Renal cortex interstitium (tissue), 15 donors: ENCODE data around the gene KIF24. TPM values are rescaled to one million over a fixed set of nuclear protein-coding genes. Genes with fewer than 3 reads are reported as not detected.

Experiments
- DNase-seq, 11 donors: peaks; one replicate each; pipeline ENCODE4 v3.0.0-alpha.2; 2013; ENCODE audit warnings: low read depth in 9 of 11, low spot score in 4 of 11; ENCODE audit errors: extremely low read depth in 1 of 11
- long read RNA-seq, 16 experiments: transcript quantifications; one replicate each; lab custom pipeline, GENCODE V29; 2026
- polyA plus RNA-seq, 3 donors: library from polyadenylated mRNA; unstranded; fragments of 120-200 nt; gene quantifications; one replicate each; pipeline ENCODE4 v1.2.1, GENCODE V29; 2013; ENCODE audit not compliant: insufficient read length in 3 of 3

KIF24 gene, protein sequence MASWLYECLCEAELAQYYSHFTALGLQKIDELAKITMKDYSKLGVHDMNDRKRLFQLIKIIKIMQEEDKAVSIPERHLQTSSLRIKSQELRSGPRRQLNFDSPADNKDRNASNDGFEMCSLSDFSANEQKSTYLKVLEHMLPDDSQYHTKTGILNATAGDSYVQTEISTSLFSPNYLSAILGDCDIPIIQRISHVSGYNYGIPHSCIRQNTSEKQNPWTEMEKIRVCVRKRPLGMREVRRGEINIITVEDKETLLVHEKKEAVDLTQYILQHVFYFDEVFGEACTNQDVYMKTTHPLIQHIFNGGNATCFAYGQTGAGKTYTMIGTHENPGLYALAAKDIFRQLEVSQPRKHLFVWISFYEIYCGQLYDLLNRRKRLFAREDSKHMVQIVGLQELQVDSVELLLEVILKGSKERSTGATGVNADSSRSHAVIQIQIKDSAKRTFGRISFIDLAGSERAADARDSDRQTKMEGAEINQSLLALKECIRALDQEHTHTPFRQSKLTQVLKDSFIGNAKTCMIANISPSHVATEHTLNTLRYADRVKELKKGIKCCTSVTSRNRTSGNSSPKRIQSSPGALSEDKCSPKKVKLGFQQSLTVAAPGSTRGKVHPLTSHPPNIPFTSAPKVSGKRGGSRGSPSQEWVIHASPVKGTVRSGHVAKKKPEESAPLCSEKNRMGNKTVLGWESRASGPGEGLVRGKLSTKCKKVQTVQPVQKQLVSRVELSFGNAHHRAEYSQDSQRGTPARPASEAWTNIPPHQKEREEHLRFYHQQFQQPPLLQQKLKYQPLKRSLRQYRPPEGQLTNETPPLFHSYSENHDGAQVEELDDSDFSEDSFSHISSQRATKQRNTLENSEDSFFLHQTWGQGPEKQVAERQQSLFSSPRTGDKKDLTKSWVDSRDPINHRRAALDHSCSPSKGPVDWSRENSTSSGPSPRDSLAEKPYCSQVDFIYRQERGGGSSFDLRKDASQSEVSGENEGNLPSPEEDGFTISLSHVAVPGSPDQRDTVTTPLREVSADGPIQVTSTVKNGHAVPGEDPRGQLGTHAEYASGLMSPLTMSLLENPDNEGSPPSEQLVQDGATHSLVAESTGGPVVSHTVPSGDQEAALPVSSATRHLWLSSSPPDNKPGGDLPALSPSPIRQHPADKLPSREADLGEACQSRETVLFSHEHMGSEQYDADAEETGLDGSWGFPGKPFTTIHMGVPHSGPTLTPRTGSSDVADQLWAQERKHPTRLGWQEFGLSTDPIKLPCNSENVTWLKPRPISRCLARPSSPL (N-terminal part only)
- polyA plus RNA-seq: 1 to 10 TPM; 6.1 to 6.6 (median 6.4) TPM
- long read RNA-seq, donor 1, partial matches to known transcripts: 30 of 35 reads
- long read RNA-seq, donor 1, other reads (novel, unspliced or antisense): 5 of 35 reads
- long read RNA-seq, donor 2: 0 reads
- long read RNA-seq, donor 3: 0 reads
- long read RNA-seq, donor 4: 0 reads
- long read RNA-seq, donor 5: 0 reads
- long read RNA-seq, donor 6: 0 reads
- long read RNA-seq, donor 7: 0 reads
- long read RNA-seq, donor 8: 0 reads
- long read RNA-seq, donor 9: 0 reads
- long read RNA-seq, donor 10: 0 reads
- long read RNA-seq, donor 11: 0 reads
- long read RNA-seq, donor 12, partial matches to known transcripts: 32 of 39 reads
- long read RNA-seq, donor 12, other reads (novel, unspliced or antisense): 7 of 39 reads
- long read RNA-seq, donor 13: 0 reads
- long read RNA-seq, donor 14, partial matches to known transcripts: 31 of 45 reads
- long read RNA-seq, donor 14, other reads (novel, unspliced or antisense): 14 of 45 reads
- long read RNA-seq, donor 15: 0 reads
- long read RNA-seq, donor 16: 0 reads

DNA sequence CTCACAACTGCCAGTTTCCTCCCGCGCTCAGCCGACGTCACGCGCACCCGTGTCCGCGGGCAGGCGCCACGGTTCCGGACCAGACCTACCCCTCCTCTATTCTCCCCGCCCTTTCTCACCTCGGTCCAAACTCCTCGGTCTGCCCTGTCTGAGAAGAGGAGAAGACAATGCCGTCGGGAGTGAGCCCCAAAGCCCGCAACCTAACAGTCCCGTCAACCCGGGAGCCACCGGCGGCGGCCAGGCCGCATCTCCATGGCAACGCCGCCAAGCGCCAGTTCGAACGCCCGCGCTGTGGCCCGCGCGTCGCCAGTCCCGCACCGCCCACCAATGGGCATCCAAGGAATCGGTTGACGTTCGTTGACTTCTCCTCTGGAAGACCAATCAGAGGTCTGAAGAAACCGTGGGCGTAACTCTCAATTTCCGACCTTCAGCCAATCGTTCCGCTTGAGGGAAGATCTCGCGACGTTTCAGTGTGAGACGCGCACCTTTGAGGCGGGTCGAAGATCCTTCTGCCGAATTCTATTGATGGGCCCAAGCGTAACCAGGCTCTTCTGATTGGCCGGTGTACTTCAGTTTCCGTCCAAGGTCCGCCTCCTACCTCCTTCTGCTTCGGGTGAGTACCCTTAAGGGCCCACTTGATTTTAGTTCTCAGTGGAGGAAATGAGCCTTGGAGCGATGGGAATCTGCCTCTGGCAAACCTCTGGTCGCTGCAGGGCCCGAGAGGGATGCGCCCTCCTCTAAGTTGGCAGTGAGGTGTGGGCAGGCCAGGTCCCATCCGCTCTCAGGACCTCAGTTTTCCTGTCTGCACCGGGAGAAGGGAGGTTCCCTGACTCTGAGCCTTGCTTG lies at the start of gene KIF24, which contains the start of gene NUDT2:
TSS of gene KIF24 (minus strand) at position 282 of the 846 bp plus-strand sequence. CDS start 17,922 bp downstream, outside the sequence.
TSS of gene NUDT2 (plus strand) at position 583 of the 846 bp plus-strand sequence. CDS start 9,471 bp downstream, outside the sequence.
- DNase-seq: peak; percentile 98 to 100 (median 99)

DNA sequence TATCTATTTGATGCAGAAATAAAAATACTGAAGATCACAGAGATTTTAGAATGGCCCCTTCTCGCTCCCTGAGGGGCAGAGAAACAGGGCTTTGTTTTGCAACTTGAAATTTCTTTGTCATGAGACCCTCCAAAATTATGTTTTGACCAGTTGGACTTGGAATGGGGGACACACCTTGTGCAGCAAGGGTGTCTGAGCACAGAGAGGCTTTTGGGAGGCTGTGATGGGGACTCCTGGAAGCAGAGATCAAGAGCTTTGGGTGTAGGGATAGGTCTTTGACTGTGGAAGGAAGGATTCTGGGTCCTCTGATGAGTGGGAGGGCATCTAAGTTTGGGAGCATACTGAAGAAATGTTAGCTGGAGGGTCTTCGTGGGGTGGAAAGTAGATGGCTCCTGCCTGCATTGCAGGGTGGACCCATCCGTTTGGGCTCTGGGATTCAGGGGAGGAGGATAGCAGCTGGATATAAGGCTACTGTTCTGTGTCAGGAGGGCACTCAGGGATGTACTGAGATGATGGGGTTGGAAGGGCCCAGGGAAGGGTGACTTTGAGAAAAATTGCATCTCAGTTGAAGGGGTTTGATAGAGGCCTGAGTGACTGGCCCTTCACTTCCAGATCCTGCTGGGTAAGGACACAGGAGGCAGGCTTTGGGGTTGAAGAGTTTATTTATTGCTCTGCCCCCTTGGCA lies 49.5 kb upstream of the KIF24 start:
- no peak for DNase-seq

DNA sequence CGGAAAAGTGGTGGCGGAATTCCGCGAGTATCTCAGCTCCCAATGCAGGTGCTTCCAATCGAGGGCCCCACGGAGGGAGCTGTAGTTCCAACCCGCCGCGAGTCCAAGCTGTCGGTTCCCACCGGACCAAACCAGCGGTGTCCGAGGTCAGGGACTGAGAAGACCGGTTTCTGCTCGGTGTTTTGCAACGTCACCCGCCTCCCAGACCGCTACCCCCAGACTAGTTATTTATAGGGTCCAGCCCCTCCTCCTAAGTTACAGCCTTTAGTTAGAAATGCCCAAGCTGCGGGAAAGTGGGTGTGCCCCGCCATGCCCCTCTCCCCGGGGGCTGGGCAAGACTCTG lies 48.3 kb upstream of the KIF24 start:
- no peak for DNase-seq

DNA sequence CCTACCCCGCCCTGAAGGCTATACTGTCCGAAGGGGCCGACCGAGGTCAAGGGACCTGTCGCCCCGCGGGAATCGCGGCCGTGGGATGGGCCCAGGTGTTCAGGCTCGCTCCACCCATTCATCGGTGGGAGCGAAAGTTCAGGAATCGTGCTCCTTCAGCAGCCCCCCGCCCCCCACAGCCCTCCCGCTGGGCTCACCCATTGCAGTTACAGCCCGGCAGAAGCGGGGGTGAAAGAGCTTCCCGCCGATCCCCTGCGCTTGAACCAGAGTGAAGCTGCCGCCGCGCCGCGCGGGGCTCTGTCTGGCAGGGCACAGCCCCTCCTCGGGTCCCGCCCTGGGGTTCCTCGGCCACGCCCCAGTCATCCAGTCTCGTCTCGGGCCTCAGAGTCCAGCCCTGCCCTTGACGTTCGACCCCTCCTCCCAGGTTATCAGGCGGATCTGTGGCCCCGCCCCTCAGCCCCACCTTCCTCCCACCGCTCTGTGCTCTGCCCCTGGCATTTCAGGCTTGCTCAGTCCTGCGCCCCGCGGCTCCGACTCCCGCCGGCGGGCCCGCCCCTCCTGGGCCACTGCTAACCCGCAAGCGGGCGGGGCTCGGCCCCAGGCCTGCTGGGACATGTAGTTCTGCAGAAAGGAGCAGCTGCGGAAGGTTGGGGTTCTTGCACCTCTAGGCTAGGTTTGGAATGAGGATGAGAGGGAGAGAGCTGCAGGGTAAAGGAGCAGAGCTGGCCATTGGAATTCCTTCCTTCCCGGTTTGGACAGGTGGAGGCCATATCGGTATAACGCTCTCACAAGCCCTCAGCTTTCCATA lies 47.7 kb upstream of the KIF24 start, which contains the start of gene MYORG:
TSS of gene MYORG (minus strand) at position 303 of the 808 bp plus-strand sequence. CDS start 3,955 bp downstream, outside the sequence.
- DNase-seq: peak in 9 of 11 donors; percentile 64 to 86 (median 80)

DNA sequence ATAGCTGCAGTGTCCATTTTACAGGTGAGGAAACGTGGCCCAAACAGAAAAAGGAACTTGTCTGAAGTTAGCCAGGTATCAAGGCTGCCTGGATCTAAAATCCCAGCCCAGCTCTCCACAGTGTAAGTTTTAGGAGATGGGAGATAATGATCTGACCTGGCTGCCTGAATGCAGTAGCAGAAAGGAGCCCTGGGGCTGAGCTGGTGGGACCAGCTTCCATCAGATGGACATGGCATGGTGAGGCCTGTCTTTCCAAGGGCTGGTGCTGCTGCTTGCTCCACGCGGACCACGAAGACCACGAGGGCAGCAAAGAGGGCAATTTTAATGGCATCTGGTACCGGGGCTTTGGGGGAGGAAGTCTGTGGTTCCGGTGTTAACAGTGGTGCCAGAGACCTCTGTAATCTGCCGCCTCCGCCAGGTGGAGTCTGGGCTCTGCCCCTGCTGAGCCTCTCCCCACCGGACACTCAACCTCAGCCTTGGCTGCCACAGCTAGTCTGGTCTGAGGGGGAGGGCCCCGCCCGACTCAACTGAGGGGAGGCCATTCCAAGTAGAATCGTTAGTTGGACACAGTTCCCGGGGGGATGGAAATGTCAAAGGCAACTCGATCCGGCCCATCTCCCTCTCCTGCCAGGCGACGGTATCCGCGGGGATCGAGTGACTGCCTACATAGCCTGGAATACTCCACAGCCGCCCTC lies 47.0 kb upstream of the KIF24 start:
- no peak for DNase-seq

DNA sequence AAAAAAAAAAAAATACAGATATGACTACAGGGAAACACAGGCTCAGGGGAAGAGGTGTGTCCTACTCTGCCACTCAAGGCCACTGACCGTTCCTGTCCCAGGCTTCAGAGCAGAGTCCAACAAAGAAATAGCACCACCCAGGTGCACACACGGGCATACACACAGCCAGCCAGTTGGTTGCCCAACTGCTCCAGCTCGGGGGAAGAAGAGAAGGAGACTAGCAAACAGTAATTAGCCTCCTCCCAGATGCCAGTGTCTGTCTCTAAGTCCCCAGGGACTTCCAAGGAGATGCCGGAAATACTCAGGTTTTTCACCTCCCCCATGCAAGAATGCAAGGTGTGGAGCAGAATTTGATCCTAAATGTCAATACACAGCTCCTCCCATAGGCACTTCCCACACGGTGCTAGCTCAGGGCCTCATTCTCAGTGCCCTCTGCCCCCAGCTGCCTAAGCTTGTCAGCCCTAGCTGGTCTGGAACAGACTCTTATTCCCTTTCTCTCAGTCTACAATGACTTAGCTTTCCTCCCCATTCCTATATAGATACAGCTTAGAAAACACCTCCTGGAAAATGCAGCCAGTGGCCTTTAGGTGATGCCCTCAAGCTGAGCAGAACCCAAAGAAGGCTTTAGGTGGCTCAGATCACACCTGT lies 46.0 kb upstream of the KIF24 start:
- no peak for DNase-seq

DNA sequence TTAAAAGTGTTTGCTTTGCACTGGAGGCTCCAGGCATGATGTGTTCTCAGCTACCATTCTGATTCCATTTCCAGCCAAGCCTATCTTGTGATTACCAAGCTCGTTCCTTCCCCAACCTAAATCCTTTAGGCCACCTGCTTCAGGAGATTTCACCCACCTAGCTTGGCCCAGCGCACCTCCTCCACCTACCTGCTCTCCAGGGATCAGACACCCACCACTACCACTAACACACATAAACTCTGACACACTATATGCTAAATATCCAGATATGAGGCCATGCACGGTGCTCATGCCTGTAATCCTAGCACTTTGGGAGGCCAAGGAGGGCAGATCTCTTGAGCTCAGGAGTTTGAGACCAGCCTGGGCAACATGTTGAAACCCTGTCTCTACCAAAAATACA lies 45.3 kb upstream of the KIF24 start:
- DNase-seq: no peak

DNA sequence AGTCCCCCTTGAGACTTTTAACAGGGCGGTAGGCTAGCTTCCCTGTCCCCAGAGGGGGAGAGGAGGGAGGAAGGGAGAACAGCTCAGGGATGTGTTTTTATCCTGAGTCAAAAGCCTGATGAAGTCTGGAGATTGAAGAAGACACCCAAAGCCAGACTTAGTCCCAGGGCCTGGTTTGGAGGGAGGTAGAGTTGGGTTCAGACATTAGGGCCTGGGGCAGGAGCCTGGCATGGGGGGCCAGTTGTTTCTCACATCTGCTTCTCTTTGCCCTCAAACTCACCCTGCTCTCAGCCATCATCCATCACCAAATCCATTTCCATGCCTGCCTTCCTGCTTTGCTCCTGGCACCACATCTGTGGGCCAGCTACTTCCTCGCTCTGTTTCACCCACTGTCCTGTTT lies 44.7 kb upstream of the KIF24 start:
- no peak for DNase-seq

DNA sequence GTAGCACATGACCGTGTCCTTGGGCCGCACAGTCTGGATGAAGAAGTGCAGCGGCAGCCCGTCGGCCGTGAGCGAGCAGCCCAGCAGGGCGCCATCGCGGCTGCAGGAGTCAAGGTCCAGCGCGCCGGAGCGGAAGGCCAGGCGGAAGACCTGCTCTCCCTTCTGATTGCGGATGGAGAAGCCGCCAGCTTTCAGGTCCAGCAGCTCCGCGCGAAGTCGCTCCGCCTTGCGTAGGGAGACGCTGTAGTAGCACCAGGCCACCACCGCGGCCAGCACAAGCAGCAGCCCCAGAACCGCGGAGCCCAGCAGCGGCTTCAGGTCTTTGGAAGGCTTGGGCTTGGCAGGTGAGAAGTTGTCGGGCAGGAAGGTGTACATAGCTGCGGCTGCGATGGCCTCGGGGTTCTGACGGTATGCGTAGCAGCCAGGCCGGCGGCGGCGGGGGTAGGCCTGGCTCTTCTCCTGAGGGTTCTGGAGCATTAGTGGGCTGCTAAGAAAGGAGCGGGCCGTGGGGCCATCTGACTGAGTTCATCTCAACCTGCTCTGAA lies 43.5 kb upstream of the KIF24 start:
- DNase-seq: no peak

DNA sequence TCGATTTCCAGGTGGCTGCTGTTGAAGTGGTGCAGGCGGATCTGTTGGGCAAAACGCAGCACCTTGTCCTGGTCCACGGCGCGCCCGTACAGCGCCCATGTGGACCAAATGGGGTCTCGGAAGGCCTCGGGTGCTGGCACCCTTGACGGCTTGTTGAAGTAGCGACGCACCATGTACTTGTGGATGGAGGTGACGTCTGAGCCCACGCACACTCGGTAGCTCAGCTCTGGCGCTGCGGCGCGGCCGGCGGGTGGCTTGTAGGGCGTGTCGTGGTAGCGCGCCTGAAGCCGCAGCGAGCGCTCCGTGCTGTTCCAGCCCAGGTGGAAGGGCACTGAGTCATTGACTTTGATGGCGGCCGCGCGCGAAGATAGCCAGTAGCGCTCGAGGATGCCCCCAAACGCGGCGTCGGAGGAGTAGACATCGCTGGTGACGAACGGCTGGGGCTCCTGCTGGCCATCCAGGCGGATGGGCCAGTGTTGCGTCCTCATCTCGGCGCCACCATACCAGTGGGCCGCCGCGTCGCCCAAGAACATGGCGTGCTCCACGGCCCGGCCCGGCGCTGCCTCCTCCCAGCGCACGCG lies 42.9 kb upstream of the KIF24 start:
- no peak for DNase-seq

DNA sequence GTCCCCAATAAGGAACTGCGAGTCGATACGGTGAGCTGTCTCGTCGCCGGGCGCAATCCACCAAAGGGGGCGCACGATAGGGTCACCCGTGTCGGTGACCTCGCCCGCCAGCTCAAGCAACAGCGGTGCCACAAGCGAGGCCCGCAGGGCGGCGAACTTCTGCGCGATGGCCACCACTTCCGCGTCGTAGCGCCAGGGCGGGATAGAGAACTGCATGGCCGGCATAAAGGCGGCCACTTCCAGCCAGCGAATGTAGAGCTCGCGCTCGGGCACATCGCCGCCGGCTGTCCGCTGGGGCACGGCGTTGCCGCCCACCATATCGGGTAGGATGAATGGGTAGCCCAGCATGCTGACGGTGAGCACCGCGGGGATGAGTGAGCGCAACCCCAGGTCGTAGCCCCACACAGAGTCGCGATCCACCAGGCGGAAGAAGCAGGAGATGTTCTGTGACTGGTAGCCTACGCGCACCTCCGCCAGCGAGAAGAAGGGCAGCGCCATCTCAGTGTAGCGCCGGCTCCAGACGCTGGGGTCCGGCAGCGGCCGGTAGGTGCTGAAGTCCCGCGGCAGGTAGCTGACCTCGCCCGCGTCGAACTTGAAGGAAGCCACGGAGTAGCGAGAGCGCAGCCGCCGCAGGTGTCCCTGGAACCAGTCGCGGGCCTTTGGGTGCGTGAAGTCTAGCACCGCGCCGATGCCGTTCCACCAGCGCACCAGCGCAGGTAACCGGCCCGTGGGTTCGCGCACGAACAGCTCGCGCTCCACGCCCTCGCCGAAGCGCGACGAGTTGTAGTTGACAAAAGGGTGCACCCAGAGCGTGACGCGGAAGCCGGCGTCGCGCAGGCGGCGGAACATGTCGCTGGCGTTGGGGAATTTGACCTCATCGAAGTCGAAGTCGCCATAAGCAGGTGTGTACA lies 42.2 kb upstream of the KIF24 start:
- no peak for DNase-seq

DNA sequence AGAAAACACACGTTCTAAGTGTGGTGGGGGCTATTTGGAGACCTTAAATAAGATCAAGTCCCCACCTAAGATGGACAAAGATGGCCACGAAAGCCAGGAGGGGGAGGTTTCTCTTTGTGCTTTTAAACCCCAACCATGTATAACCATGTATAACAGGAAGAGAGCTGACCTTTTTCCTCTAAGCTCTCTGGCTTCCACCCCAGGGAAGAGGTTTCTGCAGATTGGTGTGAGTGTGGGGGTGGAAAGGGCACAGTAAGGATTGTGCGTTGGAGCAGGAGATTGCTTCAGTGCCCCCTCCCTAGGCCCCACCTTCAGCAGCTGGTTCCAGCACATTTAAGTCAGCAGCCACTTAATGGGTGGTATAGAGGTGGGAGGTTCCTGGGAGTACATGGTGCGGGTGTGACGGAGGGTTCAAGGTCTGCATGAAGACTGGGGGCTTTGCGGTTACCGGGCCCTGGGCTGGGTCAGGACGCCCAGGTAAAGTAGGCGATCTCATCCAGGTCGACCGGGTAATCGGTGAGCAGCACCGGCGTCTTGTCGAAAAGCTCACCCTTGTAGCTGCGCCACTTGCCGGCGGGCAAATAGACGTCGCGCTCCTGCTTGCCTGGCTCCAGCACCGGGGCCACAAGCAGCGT lies 41.4 kb upstream of the KIF24 start:
- no peak for DNase-seq

DNA sequence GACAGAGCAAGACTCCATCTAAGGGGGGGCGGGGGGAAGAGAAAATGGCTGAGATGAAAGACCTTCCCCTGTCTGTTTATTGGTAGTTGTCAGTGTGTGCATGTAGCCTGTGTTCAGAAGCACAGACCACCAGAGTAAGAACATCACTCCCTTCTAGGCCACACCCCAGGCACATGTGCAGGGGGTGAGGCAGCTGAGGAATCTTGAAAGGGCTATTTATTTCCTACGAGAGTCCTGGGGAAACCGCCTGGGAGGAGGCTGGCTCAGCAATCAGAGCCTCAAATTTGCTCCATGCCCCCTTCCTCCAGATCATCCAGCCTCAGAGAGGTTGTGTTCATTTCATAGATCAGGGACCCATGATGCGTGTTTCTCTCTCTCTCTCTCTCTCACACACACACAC lies 40.6 kb upstream of the KIF24 start:
- no peak for DNase-seq
